ENCODE data around the gene IL1A.

The IL1A gene

GRCh38 chr2:112733871-112734270, 50.4 kb downstream of the IL1A start:
- Histone ChIP-seq H2AFZ (ENCODE audit: low read length) (no peak overlapping the region), H3K9me3 (ENCODE audit: low read length) (no peaks in the 10 kb centered on the region), H3K27me3 (ENCODE audit: insufficient read depth, low read length) (no peaks in the 10 kb centered on the region), H3K4me2 (ENCODE audit: low read length) (no peak overlapping the region), H3K36me3 (ENCODE audit: insufficient read depth, low read length) (peaks cover 17% of the 10 kb centered on the region), H3K79me2 (ENCODE audit: insufficient read depth, low read length) (no peaks in the 10 kb centered on the region), H3K9me2 (ENCODE audit: low read depth, low read length) (no peaks in the 10 kb centered on the region), H3K4me1 (ENCODE audit: insufficient read depth, low read length, severe bottlenecking) (no peaks in the 10 kb centered on the region), H3K4me3 (ENCODE audit: low read depth, low read length, poor library complexity, severe bottlenecking) (no peak overlapping the region), H3K9ac (ENCODE audit: low read length) (no peak overlapping the region), H3K27ac (ENCODE audit: low read depth, low read length, poor library complexity, severe bottlenecking) (no peak overlapping the region), H3F3A (ENCODE audit: insufficient read depth, low read length) (no peaks in the 10 kb centered on the region), H4K20me1 (ENCODE audit: insufficient read depth, low read length) (no peaks in the 10 kb centered on the region)
- TF ChIP-seq, protein P1, sequence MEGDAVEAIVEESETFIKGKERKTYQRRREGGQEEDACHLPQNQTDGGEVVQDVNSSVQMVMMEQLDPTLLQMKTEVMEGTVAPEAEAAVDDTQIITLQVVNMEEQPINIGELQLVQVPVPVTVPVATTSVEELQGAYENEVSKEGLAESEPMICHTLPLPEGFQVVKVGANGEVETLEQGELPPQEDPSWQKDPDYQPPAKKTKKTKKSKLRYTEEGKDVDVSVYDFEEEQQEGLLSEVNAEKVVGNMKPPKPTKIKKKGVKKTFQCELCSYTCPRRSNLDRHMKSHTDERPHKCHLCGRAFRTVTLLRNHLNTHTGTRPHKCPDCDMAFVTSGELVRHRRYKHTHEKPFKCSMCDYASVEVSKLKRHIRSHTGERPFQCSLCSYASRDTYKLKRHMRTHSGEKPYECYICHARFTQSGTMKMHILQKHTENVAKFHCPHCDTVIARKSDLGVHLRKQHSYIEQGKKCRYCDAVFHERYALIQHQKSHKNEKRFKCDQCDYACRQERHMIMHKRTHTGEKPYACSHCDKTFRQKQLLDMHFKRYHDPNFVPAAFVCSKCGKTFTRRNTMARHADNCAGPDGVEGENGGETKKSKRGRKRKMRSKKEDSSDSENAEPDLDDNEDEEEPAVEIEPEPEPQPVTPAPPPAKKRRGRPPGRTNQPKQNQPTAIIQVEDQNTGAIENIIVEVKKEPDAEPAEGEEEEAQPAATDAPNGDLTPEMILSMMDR (IDR thresholded peaks at IDR 0.05; ENCODE audit: low read length), result no peak
- TF ChIP-seq EZH2 (IDR thresholded peaks at IDR 0.05; ENCODE audit: borderline replicate concordance, low read length), result no peak

GRCh38 chr2:112733456-112733855, 50.8 kb downstream of the IL1A start:
- Histone ChIP-seq H3K27me3 (ENCODE audit: insufficient read depth, low read length) (no peaks in the 10 kb centered on the region), H3K4me2 (ENCODE audit: low read length) (no peak overlapping the region), H4K20me1 (ENCODE audit: insufficient read depth, low read length) (no peaks in the 10 kb centered on the region), H3K27ac (ENCODE audit: low read depth, low read length, poor library complexity, severe bottlenecking) (no peak overlapping the region), H3K9me3 (ENCODE audit: low read length) (no peaks in the 10 kb centered on the region), H3K4me1 (ENCODE audit: insufficient read depth, low read length, severe bottlenecking) (no peaks in the 10 kb centered on the region), H3K36me3 (ENCODE audit: insufficient read depth, low read length) (peaks cover 13% of the 10 kb centered on the region; the same call in 1 of the 2 replicates), H3K79me2 (ENCODE audit: insufficient read depth, low read length) (no peaks in the 10 kb centered on the region), H2AFZ (ENCODE audit: low read length) (no peak overlapping the region), H3K9me2 (ENCODE audit: low read depth, low read length) (no peaks in the 10 kb centered on the region), H3K9ac (ENCODE audit: low read length) (no peak overlapping the region), H3F3A (ENCODE audit: insufficient read depth, low read length) (no peaks in the 10 kb centered on the region), H3K4me3 (ENCODE audit: low read depth, low read length, poor library complexity, severe bottlenecking) (no peak overlapping the region)
- TF ChIP-seq, protein P1 (IDR thresholded peaks at IDR 0.05; ENCODE audit: low read length), result no peak
- TF ChIP-seq EZH2 (IDR thresholded peaks at IDR 0.05; ENCODE audit: borderline replicate concordance, low read length), result no peak

DNA sequence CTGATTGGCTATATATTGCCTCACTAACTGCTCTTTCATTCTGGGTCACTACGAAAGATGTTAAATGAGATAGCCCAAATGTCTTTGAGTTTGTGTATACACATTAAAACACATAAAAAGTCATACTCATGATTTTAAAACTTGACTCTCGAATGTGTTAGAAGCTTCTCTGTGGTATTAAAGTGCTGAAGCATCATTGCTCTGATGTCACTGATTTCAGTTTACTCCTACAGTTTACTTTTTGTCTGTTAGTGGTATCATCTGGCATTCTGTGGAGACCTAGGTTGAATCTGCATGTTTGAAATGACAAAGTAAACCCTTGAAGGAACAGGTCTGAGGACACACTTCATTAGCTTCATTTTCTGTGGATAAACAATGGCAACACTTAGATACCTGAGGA, 52.8 kb downstream of the IL1A start:
- Histone ChIP-seq H3K9me3 (ENCODE audit: low read length) (no peaks in the 10 kb centered on the region), H3K27me3 (ENCODE audit: insufficient read depth, low read length) (no peaks in the 10 kb centered on the region), H3K27ac (ENCODE audit: low read depth, low read length, poor library complexity, severe bottlenecking) (no peak overlapping the region), H3K4me1 (ENCODE audit: insufficient read depth, low read length, severe bottlenecking) (peaks cover 2% of the 10 kb centered on the region), H3K79me2 (ENCODE audit: insufficient read depth, low read length) (no peaks in the 10 kb centered on the region), H3K9me2 (ENCODE audit: low read depth, low read length) (no peaks in the 10 kb centered on the region), H3K36me3 (ENCODE audit: insufficient read depth, low read length) (no peaks in the 10 kb centered on the region), H3K9ac (ENCODE audit: low read length) (no peak overlapping the region), H3K4me2 (ENCODE audit: low read length) (no peak overlapping the region), H4K20me1 (ENCODE audit: insufficient read depth, low read length) (no peaks in the 10 kb centered on the region), H3K4me3 (ENCODE audit: low read depth, low read length, poor library complexity, severe bottlenecking) (no peak overlapping the region), H2AFZ (ENCODE audit: low read length) (no peak overlapping the region), H3F3A (ENCODE audit: insufficient read depth, low read length) (no peaks in the 10 kb centered on the region)
- TF ChIP-seq, protein P1 (IDR thresholded peaks at IDR 0.05; ENCODE audit: low read length), result no peak
- TF ChIP-seq EZH2 (IDR thresholded peaks at IDR 0.05; ENCODE audit: borderline replicate concordance, low read length), result no peak

Measured in OCI-LY1 (cell line).